GM18505 (cell line): ENCODE measurements around the gene SLC25A51.

Source experiments
- ATAC-seq: cut with Tn5 transposase; IDR thresholded peaks from one replicate; pipeline ENCODE4 v1.9.1; 2021; ENCODE audit not compliant: unreplicated experiment
- POLR2A ChIP-seq: IDR thresholded peaks from 4 replicates; pipeline ENCODE4 v1.6.1; 2011; ENCODE audit warnings: borderline replicate concordance; ENCODE audit not compliant: insufficient read depth, insufficient read length; ENCODE audit errors: extremely low read depth

Gene SLC25A51

DNA sequence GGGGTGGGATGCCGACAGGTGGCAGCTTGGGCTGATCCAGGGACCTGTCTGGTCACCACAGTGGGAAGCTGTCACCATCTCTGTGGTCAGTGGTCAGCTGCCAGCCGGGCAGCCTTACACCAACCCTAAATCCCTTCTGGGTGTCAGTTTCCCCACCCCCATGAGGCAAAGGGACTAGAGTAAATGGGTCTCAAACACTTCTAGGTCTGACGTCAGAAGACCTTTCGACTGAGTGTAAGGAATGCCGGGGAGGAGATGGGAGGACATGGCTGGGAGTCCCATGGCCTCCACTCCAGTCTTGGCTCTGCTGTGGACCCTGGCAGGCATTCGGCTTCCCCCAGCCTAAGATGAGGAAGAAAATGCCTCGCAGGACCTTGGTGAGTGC, 40.3 kb upstream of the SLC25A51 start:
- no peak for TF ChIP-seq POLR2A

DNA sequence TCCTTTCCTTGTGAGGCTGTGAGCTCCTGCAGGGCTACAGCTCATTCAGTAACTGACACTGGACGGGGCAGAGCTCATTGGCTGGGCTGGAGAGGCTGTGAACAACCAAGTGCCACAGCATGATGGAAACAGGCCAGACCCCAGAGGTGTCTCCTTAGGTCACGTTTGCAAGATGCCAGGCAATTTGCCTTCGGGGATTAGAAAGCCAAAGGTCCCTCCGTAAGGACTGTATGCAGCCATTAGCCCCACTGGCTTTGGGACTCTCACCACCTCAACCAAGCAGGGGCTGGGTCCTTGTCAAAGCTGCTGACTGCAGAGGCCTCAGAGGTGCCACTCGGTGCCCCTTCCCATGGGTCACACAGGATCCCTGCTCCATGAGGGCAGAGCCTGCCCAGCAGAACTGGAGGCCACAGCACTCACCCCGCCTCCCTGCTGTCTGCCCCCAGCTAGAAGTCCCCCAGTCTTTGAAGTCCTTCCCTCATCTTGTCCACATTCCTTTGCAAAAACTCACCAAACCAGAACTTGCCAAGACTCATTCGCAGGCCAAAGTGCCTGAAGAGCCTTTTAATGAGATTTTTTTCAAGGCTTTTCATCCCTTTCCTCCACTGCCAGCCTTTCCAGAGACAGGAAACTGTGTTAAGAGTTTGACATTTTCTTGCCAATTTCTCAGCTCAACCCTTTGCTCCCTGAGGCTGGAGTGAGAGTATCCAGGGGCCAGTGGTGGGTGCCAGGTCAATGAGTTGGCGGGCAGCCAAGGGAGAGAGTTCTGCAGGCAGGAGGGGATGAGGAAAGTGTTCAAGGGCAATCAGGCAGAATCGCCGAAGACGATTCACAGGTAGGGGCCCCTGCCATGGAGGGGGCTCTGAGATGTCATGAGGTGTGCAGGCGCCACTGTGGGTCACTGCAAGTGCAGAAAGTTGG, 39.7 kb upstream of the SLC25A51 start:
- no peak for TF ChIP-seq POLR2A
- ATAC-seq: no peak

More for the DNA sequence above, 40.3 kb upstream of the SLC25A51 start:
- no peak for ATAC-seq

DNA sequence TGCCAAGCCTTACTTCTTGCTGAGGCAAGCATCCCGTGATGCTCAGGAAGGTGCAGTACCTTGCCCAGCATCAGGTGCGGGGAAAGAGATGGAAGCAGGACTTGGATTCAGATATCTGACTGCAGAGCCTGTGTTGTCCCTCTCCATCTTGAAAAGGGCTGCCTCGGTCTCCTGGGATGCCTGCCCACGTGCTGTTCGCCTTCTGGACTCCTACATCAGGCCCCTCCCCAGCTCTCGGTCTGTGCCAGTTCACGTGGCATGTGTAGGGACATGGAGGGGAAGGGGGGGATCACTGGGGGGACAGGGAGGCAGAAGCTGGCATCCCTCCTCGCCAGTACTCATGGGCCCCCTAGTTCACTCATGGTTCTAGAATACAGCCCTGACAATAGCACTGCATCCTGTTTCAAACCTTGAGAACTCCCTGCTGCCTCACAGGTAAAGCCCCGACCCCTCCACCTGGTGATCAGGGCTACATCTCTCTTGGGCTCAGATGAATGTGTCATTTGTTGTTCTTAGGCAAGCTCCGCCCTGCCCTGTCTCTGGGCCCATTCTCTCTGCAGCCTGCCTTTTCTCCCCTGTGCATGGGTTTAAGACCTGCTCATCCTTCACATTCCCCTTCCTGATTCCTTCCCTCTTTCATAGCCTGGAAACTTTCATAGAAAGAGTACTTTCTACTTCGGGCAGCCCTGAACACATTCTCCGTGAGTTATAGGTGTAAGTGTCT, 38.9 kb upstream of the SLC25A51 start:
- no peak for TF ChIP-seq POLR2A
- ATAC-seq: no peak

DNA sequence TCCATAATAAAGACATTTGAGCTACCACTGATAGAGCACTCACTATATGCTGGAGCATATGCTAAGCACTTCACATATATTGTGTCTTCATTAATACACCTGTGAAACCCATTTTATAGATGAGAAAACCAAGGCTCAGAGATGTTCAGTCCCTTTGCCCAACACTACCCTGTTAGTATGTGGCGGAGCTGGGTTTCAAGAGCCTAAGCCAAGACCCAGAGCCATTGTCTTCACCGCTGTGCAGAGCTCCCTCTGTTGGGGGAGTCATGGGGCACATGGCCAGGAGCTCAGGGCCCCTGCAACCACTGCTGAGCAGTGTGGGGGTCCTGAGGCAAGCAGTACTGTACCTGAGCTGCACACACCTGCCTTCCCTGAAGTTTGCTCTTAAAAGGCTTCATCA, 37.3 kb upstream of the SLC25A51 start:
- ATAC-seq: no peak
- no peak for TF ChIP-seq POLR2A

DNA sequence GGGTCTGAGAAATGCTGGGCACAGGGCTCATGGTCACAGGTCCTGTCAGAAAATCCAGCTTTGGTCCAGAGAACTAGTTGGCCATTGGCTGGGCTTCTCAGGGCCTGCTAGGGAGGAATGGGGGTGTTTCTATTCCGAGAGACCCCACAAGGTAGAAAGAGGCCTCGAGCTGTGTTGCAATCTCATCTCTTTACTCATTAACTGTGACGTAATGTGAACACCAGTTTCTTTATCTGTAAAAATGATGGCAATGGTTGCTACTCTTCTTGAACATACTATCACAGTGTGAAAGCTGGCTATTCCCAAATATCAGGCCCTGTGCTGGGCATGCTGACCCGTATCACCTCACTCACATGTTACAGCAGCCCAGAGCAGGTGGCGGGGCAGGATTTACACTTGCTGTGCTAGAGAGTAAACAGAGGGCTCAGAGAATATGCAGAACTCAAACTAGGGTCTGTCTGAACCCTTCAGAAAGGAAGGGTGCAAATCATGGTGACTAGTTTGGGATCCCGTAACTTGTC, 35.7 kb upstream of the SLC25A51 start:
- no peak for TF ChIP-seq POLR2A
- ATAC-seq: no peak

DNA sequence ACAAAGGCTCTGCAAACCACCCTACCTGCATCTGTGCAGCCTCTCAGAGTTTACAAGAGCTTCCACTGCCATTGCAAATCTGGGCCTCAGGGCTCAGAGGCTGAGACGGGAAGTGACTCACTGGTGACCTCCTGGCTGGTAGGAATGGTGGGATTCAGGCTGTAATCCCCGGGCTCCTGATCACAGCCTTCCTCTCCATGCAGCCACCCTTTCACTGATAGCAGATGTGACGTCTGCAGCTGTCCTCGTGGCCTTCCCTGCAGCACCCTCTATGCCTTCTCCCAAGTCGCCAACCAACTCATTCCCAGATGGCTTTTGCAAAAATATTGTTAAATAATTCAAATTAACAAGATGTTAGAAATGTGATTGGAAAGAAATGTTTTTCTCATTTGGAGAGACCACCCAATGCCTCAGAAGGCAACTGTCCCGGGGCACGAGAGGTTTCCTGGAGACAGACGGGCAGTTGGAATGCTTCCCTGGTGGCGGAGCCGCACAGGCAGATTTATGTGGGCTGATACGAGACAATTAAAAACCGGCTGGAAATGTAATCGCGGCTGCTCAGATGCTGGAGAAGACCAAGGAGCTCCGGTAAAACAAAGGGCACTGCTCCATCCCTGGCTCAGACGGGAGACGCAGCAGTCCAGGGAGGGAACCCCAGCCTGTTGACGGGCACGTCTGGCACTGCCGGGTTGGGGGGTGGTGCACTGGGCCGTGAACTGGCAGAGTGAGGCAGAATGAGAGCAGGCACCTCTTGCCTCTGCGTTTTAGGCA, 34.4 kb upstream of the SLC25A51 start:
- no peak for ATAC-seq
- no peak for TF ChIP-seq POLR2A

DNA sequence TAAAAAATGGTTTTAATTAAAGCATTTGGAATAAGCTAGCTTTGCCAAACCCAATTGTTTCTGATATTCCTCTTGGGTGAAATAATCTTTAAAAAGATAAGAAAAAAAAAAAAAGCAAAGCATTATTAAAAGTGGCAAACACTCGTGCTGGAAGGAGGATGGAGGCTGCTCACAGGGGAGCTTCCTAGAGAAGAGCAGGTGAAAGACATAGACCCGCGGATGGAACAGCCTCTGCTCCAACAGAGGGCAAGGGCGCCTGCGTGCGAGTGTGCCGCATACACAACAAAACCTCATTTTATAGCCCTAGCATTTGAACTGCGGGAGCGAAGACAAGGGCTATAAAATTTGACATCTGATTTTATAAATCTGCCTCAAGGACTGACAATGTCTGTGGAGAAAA, 33.4 kb upstream of the SLC25A51 start:
- ATAC-seq: no peak
- no peak for TF ChIP-seq POLR2A

DNA sequence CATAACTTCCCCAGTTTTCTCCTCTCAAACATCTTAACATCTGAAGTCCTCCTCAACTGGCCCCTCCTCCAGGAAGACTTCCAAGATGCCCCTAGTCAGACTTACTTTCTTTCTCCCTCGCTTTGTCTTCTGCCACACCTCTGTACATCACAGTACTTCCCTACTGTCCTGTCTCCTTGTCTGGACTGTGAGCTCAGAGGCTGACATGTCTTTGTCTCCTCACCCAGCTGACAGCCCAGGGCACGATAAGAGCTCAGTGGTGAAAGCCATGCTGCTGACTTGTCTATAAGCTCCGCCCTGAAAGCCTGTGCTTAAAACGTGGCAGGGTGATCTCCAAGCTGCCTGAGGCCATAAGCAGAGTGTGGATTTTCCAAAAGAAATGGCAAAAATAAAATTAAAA, 33.0 kb upstream of the SLC25A51 start:
- no peak for ATAC-seq
- no peak for TF ChIP-seq POLR2A

DNA sequence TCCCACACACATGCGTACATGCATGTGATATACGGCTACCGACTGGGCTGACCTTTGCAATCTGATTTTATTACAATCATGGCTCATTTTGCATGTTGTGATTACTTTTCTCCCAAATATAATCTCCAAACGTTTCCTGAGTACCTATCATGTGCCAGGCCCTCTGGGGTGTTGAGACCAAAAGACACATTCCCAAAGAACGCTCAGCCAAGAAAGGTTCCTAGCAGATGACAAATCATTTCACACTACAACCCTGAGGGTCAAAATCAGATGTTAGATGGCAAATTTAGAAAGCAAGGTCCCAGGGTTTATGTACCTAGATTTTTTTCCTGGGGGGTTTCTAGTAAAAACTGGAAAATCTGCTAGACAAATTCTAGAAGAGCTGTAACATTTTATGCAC, 32.4 kb upstream of the SLC25A51 start:
- no peak for ATAC-seq
- TF ChIP-seq POLR2A: no peak

DNA sequence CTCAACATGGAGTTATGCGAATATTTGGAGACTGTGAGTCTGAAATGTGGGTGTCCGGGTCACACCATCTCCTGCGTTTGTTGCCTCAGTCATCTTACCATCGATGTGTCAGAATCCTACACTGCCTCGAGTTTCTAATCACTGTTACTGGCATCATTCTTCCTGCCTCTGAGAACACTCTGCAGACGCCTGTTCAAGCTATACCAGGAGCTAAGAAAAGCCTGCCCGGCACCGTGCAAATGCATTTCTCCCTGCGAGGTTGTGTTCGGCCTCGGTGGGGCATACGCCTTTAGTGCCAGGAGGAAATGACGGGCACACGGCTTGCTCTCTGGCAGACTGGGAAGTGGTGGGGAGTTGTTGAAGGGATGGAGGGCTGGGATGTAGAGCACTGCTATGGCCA, 31.2 kb upstream of the SLC25A51 start:
- no peak for ATAC-seq
- no peak for TF ChIP-seq POLR2A

DNA sequence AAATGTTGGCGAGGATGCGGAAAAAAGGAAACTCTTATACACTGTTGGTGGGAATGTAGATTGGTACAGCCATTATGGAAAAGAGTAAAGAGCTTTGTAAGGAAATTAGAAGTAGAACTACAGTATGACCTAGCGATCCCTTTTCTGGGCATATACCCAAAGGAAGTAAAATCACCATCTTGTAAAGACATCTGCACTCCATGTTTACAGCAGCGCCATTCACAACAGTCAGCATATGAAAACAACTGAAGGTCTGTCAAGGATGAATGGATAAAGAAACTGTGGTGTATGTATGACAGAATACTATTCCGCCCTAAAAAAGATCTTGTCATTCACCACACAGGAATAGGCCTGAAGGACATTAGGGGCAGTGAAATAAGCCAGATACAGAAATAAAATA, 27.7 kb upstream of the SLC25A51 start:
- no peak for TF ChIP-seq POLR2A
- no peak for ATAC-seq

DNA sequence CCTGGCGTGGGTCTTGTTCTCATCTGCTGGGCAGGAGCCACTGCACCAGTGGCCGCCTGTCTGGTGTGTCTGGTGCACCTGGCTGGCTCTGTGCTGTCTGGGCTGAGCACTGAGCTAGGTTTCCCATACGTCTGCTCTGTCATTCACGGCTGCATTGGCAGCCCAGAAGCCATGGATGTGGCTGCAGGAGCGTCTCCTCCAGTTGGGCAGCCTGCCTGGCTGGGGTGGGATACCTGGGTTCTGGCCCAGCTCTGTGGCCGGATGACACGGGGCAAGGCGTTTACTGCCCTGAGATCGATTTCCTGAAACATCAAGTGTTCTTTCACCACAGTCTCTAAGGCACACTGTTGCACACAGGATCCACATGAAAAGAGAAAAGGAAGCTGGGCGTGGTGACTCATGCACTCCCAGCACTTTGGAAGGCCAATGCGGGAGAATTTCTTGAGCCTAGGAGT, 25.5 kb upstream of the SLC25A51 start:
- ATAC-seq: no peak
- TF ChIP-seq POLR2A: no peak
